HepG2 (cell line): Measurements from ENCODE around the gene TIFAB. TPM values are rescaled to one million over a fixed set of nuclear protein-coding genes. Genes with fewer than 3 reads are reported as not detected.

Experiments
- CTCF ChIP-seq: sonication (generic); formaldehyde crosslinking; IDR thresholded peaks from 2 replicates; pipeline ENCODE4 v1.5.0; 2020; ENCODE audit warnings: mild to moderate bottlenecking, missing genetic modification reagents, moderate library complexity
- GTF3A ChIP-seq: sonication (generic); formaldehyde crosslinking; conservative IDR thresholded peaks from 2 replicates; pipeline ENCODE4 v1.4.0; 2020; ENCODE audit warnings: mild to moderate bottlenecking, missing genetic modification reagents
- KIAA2018 ChIP-seq: sonication (generic); formaldehyde crosslinking; IDR thresholded peaks from 2 replicates; pipeline ENCODE4 v1.5.0; 2020; ENCODE audit warnings: mild to moderate bottlenecking, missing genetic modification reagents, borderline replicate concordance
- MXI1 ChIP-seq: IDR thresholded peaks from 3 replicates; pipeline ENCODE4 v1.6.1; 2012; ENCODE audit warnings: low read depth, low read length, inconsistent platforms, borderline replicate concordance
- NKX3-1 ChIP-seq: sonication (generic); formaldehyde crosslinking; IDR thresholded peaks from 2 replicates; pipeline ENCODE4 v1.5.0; 2020; ENCODE audit warnings: missing genetic modification reagents
- PRDM10 ChIP-seq: sonication (generic); formaldehyde crosslinking; IDR thresholded peaks from 2 replicates; pipeline ENCODE4 v1.4.0; 2020; ENCODE audit warnings: low read depth, missing genetic modification reagents
- PRPF4 ChIP-seq: fragments of 200-400 bp; formaldehyde crosslinking; IDR thresholded peaks from 2 replicates; pipeline ENCODE4 v1.6.1; 2016; ENCODE audit warnings: low read length, low read depth; ENCODE audit not compliant: poor library complexity, severe bottlenecking
- RFX5 ChIP-seq: IDR thresholded peaks from 2 replicates; pipeline ENCODE4 v1.6.1; 2011; ENCODE audit warnings: low read depth, low read length, improper control_type of control experiment
- ZBTB1 ChIP-seq: sonication (generic); formaldehyde crosslinking; IDR thresholded peaks from 2 replicates; pipeline ENCODE4 v1.4.0; 2020; ENCODE audit warnings: missing genetic modification reagents, borderline replicate concordance
- ZBTB2 ChIP-seq: sonication (generic); formaldehyde crosslinking; IDR thresholded peaks from 2 replicates; pipeline ENCODE4 v1.8.0; 2022; ENCODE audit warnings: low read depth, missing genetic modification reagents
- ZFP62 ChIP-seq: sonication (generic); formaldehyde crosslinking; IDR thresholded peaks from 2 replicates; pipeline ENCODE4 v1.4.0; 2020; ENCODE audit warnings: missing genetic modification reagents
- ZNF724P ChIP-seq: sonication (generic); formaldehyde crosslinking; IDR thresholded peaks from 2 replicates; pipeline ENCODE4 v1.8.0; 2022; ENCODE audit warnings: missing genetic modification reagents, borderline replicate concordance
- ZNF766 ChIP-seq: sonication (generic); formaldehyde crosslinking; IDR thresholded peaks from 2 replicates; pipeline ENCODE4 v1.5.0; 2020; ENCODE audit warnings: missing genetic modification reagents, borderline replicate concordance
- ZSCAN9 ChIP-seq: IDR thresholded peaks from 2 replicates; pipeline ENCODE4 v1.6.1; 2016; ENCODE audit warnings: borderline replicate concordance
- polyA plus RNA-seq, 8 experiments: library from polyadenylated mRNA; depleted of rRNA in 3 of 8; stranded (reverse) in 7 of 8; unstranded in 1 of 8; fragments of >200 nt; fragmentation: Illumina TruSeq in 4 of 8; extraction: Trizol in 4 of 8; gene quantifications; 2 replicates each; pipeline versions ENCODE4 v1.2.1 to v1.2.3, GENCODE V29; 2011 to 2016; ENCODE audit warnings: low read depth in 4 of 8, missing spikeins in 1 of 8, mixed read lengths in 1 of 8; ENCODE audit not compliant: insufficient read depth in 1 of 8
- total RNA-seq, 5 experiments: library from RNA; depleted of rRNA; stranded (reverse); fragments of >200 nt; fragmentation: Illumina TruSeq; extraction: Trizol; gene quantifications; 2 replicates each; pipeline ENCODE4 v1.2.3, GENCODE V29; 2016; ENCODE audit warnings: low read depth in 1 of 5

Gene TIFAB
- total and polyA plus RNA-seq, 2 of the 13 experiments (the other 11 are each of a cell fraction or from before 2014, with no cell fraction given), result not detected

GRCh38 chr5:135482381-135482933 lies 30.3 kb upstream of the TIFAB start (continued):
- TF ChIP-seq KIAA2018 (CRISPR knock-in tag), result no peak
- TF ChIP-seq RFX5, result no peak
- no peak; the same call in 2 of the 3 replicates for TF ChIP-seq MXI1
- TF ChIP-seq PRPF4, result no peak
- TF ChIP-seq ZNF724P (CRISPR knock-in tag), result no peak
- TF ChIP-seq PRDM10 (CRISPR knock-in tag), result no peak
- TF ChIP-seq CTCF (CRISPR knock-in tag), result no peak
- no peak for TF ChIP-seq GTF3A
- no peak for TF ChIP-seq ZBTB2 (CRISPR knock-in tag)
- no peak for TF ChIP-seq ZFP62 (CRISPR knock-in tag)
- no peak for TF ChIP-seq ZBTB1 (CRISPR knock-in tag)
- no peak for TF ChIP-seq NKX3-1 (CRISPR knock-in tag)
- no peak for TF ChIP-seq ZNF766 (CRISPR knock-in tag)
- TF ChIP-seq ZSCAN9 (CRISPR knock-in tag), result no peak
